AG08395 (cell line): ENCODE results near the gene CAMK2B.

Experiments used
- DNase-seq: peaks from one replicate; pipeline ENCODE4 v3.0.0; 2012; ENCODE audit warnings: mixed read lengths, low spot score

The CAMK2B gene

DNA sequence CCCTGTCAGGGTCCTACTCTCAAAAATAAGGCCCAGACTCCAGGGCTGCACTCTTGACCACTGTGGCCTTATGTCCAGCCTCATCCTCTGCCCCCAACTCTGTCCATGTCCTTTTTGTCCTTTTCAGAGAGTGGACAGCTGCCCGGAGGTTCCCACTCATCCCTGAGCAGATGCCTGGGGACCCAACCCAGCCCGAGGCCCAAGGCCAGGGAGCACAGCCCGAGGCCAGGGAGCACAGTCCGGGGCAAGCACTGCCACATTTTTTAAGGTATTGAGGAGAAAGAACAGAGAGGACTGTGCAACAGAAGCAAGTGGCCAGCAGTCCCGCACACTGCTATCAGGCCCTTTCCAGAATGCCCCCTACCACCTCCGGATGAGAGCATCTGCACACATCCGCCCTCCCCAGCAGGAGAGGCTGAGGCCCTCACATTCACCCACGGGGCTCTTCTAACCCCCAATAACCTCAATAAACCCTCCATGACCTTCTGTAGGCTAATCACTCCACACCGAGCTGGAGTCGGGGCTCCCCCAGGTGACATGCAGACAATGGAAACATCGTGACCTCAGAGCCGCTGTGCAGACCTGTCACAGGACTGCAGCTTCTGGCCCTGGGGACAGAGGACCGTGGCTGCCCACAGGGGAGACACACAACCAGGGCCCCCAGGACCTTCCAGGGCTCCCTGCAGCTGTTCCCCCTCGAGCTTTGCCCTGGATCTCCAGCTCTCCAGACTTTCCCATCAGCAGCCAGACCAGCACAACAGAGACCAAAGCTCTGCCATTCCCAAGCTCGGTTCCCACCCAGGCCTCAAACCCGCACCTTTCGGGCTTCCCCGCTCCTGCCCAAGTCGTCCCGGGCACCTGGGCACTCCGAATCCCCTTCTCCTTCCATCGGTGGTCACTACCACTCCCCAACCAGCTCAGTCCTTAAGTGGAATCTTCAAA lies 51.4 kb downstream of the CAMK2B start:
- DNase-seq: no peak

DNA sequence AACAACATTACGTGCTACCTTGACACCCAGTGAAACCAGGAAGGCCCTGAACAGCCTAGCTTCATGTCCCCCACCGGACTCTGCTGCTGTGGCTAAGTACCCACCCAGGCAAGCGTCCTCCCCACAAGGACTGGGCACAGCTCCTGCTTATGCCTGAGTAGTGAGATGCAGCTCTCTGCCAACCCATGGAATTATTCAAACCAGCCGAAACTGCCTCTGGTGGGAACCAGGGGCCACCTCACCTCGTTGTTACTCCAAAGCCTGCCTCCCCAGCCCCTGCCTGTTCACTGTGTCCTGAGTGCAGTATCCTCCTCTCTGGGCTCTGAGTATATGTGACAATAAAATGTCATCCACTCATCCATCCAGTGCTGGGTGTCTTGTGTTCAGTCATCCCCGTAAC lies 52.4 kb downstream of the CAMK2B start:
- no peak for DNase-seq

DNA sequence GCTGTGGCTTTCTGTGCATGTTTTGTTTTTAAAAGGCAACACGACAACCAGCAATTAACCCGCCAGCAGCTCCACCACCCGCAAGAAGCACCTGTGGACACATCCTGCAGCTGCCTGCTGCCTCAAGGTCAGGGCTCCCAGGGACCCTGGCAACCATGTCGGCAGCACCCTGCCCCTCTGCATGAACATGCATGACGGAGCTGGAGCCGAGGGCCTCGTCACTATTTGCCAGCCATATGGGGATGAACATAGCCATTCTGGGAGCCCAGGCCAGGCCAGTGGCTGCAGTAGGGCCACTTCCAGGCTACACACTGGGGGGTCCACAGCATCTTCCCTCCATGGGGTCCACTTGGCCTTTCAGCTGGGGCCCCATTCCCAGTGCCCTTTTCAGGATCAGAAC lies 52.9 kb downstream of the CAMK2B start:
- no peak for DNase-seq

DNA sequence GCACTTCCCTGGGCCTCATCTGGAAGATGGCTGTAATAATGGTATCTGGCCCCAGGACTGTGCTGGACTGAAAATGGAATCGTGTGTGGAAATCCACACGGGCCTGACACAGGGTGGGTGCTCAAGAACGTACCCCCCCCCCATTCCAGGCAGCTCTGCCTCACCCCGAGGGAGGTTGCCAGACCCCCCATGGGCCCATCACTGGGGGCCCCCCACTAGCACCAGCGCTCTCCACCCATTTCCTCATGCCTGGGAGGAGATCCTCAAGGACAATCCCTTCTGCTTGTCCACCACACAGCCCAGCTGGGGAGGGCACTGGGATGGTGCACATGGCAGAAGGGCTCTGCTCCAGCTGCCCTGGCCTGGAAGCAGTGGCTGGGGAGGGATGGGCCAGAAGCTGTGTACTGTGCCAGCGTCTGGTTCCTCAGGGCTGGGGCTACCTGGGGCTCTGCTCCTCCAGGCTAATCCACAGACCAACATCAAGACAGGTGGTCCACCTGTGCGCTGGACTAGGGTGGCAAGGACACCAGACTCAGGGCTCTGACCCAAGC lies 55.4 kb downstream of the CAMK2B start:
- DNase-seq: no peak

DNA sequence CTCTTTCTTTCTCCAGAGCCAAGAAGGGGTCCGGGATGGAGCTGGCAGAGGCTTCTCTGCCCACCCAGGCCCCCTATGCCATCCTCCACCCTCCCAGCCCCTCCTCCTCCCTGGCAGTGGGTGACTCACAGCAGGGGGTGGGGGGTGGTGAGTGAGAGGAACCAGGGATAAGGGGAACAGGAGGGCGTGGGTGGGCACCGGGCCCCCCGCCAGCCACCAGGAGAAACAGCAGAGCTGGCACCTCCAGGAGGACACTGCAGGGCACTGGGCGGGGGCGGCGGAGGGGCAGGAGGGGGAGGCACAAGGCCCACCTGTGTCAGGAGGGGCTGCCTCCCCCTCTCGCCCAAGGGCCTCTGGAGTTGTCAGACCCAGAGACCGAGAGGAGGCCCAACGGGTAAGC lies 56.0 kb downstream of the CAMK2B start:
- DNase-seq: no peak

DNA sequence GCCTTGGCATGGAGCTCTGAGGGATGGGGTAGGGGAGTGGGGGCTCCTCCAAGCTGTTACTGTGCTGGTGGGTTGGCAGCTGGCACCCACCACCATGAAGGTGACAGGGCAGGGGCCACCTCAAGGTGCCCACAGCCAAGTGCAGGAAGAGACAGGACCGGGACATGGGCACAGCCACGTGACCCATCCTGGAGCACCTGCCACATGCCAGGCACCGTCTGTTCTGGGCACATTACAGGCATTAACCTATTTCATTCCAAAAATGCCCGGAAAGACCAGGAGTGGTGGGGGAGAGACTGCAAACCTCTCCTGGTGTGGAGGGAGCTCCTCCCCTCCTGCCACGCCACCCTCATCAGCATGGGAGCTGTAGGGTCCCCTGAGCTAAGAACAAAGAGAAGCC lies 56.7 kb downstream of the CAMK2B start:
- DNase-seq: no peak

DNA sequence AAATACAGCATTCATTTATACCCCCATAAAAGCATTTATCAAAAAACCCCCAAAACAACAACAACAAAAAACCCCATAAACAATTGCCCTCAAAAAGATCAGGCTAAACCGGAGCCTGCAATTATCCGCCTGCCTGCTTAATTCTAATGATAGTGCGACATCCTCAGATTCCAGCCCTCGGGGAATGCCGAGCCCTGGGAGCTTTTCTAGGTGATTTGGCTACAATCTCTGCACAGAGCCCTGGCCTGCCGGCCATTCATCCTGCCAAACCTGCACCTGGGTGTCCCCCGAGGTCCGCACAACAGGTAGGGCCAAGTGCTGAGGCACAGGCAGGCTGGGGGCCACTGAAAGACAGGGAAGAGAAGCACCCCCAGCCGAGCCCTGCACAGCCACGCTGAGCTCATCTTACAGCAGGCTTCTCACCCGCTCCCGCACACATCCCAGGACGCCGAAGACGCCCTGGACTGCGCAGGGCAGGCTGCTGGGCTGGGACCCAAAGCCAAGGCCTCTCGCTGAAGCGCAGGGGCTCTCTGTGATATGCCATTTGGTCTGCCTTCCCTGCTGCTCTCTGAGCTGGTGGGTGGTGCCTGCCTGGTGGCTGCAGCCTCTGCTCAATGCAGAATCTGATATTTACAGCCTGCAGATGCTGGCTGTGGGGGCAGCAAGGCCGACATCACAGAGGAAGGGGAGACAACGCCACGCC lies 57.5 kb downstream of the CAMK2B start:
- no peak for DNase-seq

DNA sequence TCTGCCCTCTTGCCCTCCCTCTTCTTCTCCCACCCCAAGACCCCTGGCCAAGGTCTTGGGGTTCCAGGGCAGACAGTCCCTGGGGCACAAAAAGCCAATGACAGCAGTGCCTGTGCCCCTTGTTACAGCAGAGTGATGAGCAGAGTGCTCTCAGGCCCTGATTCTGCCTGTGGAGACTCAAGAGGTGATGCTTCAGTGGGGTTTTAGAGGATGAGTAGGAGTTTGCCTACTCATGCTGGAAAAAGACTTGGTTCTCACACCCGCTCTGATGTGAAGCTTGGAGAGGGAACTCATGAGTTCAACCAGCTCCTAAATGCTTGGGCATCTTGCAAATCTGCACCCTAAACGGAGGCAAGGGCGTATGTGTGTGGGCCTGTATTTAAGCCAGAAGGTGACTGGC lies 58.2 kb downstream of the CAMK2B start:
- no peak for DNase-seq

DNA sequence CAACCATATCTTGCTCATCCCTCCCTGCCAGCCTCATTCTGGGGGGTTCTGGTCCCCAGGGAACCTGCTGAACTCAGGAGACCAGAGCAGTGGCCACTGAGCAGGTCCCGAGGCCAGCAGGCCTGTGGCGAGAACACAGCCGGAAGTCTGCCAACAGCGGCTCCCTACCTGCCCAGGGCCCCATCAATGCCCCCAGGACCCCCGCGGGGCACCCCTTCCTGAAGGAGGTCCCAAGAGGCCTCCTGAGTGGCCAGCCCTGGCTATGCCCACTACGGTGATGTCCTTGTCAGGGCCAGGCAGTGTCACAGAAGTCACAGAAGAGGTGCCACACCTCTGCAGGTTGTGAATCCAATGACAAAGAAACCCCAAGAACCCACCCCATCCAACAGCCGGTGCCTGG lies 58.9 kb downstream of the CAMK2B start:
- no peak for DNase-seq

DNA sequence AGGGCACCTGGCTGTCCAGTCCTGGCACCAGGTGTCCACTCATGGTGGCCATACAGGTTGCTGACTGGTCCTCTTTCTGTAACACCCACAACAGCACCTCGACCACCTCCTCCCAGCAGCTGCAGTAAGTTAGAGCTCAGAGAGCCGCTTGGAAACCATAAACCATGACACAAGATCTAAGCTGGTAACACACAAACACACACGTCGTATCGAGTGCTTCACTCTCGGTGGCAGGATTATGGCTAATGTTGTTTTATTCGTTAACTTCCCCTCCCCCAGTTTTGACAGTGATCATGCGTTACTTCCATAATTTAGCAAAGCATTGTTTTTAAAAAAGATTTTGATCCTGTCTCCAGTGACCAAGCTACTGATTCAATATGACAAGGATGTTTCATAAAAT lies 59.7 kb downstream of the CAMK2B start:
- DNase-seq: no peak

DNA sequence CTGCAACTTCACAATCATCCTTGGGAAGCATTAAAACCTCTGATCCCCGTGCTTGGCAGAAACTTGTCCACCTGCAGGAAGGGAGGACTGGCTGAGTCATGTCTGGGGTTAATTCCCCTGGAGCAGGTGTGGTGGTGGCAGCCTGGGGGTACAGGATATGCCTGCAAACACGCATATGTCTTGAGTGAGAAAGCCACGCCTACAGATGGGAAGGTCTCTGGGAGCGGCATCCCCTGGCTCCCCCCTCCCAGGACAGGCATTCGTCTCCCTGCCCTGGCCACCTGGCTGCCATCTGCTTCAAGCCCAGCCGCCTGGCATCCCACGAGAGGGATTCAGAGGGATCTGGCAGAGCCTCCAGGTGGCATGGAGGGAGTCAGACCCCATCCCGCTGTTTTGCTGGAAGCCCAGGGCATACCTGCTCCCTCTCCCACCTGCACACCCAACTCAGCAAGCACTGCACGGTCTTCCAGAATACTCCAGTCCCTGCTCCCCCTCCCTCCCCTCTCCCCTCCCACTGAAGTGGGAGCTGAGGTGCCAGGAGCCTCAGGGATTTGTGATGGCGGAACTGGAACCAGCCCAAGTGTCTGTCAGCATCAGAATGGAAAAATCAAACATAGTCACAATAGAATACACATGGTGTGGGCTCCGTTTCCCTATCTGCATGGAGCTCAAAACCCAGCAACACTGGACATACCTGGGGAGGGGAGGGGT lies 61.0 kb downstream of the CAMK2B start:
- DNase-seq: no peak

DNA sequence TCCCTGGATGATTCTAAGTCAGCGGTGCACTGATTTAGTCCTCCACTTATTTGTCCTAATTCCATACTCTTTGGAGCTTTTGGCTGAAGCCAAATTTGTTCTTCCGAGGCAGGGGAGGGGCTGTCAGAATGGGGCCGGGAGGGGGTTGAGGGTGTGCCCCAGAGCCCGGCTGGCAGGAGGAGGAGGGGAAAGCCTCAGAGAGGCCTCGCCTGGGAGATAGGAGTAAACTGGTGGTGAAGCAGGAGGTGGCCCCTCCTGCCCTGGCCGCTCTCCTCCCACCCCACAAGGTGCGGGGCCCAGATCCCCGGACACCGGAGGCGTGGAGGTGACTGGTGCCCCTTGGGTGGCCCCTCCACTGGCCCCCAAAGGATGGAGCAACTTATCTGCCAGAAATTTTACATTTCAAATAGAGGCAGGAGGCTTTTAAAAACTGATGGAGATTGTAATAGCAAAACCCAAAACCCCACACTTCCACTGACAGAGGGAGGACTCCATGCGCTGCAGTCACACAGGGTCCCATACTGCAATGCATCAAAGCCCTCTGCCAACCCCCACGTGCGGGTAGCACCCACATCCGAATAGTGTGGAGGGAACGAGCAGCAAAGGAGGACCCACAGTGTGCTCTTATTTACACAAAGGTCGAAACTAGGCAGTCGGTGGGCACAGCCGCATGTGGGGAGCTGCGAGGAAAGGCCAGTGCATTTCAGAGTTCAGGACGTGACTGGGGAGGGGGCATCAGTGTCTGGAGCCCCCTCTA lies 61.9 kb downstream of the CAMK2B start:
- no peak for DNase-seq

DNA sequence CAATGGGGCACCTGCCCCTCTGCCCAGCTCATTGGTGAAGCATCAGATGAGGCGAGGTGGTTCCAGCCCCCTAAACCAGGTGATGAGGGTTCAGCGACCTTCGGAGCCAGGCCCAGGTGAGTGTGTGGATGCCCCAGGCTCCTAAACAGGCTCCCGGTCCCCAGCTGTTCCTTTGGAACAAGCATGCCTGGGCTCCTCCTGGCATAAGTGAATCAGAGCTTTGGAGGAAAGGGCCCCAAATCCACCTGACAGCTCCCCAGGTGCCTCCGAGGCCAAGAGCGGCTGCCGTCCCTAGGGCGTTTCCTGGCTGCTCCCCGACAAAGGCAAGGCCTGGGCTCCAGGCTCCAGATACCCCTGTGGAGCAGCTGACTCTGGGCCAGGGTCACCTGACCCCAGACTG lies 63.4 kb downstream of the CAMK2B start:
- no peak for DNase-seq

DNA sequence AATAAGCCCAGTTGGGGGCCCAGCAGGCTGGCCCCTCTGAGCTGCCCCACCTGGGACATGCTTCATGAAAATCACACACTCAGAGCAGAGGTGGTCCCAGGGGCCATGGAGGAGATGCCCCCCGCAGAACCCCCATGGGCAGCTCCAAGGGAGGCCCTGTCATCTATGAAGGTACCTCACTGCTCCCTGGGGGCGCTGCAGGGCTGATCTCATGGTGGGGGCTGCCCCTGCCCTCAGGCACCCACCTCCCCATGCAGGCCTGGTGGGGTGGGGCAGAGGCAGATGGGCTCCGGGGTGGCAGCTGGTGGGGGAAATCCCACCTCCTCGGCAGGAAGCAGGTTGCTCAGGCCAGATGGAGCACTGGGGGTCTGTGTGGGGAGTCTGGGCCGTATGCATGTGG lies 64.2 kb downstream of the CAMK2B start:
- no peak for DNase-seq

DNA sequence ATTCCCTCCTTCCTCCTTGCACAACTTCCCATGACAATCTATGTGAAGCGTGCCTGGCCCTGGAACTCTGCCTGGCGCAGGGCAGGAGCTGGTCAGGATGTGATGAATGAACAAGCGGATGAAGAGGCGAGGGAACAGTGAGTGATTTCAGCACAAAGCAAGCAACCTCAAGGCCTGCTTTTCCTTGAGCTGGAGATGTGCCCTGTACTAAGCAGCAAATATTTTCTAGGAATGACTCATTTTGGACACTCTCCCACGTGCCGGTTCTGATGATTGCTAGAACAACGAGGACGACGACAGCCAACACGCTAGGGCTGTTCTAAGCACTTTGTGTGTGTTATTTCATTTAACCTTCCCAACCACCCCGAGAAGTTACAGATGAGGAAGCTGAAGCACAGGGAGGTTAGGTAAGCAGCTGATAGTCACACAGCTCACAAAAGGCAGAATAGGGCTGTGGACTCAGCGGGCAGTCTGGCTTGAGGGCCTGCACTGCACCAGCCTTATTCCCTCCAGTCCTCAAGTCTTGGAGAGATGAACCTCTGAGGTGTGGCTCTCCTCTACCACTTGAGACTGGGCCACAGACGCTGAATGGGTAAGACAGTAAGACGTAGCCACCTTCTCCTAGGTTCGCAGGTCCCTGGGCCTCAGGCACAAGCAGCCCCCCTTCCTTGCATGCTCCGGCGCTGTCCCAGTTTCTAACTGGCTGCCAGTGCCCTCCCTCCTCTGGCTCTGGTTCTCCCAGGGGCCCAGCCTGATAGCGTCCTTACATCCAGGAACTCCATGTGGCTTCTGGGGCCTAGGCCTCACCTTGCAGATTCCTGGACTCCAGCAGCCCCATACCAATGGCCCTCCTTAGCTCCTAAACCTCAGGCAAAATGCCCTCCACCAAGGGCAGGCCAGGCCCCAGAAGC lies 65.6 kb downstream of the CAMK2B start:
- peak; percentile 94 for DNase-seq

DNA sequence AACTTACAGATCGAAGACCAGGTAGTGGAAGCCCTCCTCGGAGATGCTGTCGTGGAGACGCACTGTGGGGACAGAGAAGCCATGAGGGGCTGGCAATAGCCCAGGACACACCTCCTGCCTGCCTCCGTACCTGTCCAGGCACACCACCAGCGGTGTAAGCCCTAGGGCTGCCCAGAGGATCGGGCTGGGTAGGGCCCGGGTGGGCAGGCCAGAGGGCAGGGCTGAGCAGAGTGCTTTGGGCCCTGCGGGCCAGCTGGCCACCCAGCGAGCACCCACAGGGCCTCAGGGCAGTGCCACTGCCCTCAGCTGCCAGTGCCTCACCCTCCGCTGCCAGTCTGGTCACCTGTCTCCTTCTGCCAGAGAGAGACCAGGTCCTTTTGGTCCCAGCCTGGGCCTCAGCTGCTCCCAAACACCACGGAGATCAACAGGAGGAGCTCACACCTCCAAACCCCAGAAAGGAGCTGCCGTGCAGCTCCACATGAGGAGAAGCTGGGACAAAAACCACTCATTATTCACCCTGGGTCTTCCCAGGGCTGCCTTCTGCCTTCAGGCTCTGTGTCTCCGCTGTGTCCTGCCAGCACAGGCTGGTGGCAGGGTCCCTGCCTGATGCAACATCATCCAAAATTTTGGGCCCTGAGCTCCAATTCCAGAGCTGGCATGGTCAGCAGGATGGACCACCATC lies 66.4 kb downstream of the CAMK2B start:
- no peak for DNase-seq

DNA sequence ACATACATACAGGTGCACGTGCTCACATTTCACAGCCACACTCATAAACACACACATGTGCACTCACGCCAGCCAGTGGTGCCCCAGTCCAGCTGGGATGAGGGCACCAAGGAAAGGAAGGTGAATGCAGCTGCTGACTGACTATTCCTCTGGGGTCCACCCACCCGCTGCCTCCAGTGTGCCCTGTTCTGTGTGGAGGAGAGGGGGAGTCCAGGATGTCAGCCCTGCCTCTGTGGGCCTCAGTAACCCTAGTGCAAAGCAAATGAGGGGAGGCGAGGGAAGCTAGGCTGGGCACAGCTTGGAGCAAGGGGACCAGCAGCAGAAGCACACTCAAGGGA lies 67.0 kb downstream of the CAMK2B start:
- DNase-seq: no peak

DNA sequence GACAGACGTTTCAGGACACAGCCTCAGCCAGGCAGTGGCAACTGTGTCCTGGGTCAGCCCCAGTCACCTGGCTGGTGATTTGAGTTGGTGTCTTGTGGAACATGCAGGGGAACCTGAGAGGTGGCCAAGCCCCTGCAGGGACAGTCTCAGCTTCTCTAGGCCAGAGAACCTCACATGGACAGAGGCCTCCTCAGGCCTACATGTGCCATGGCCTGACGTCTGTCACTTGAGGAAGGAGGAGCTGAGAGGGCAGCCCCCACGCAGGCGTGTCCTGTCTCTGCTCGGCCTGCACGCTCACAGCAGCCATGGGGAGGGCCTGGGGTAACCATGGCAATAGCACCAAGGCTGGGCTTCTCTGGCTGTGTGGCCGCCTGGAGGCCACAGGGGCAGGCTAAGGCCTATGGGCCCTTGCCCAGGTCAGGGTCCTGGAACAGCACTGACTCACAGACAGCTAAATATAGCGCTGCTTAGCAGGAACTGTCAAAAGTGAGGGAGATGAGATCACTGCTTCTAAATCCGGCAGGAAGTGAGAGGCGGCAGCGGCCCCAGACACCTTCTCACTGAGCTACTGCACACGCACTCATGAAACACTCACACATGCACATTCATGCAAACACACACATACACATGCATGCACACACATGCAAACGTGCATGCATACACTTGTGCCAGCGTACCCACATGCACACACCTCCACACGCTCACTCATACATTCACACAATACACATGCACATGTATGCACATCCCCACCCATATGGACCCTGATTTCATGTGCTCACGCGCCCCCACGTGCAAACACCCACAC lies 67.6 kb downstream of the CAMK2B start:
- DNase-seq: peak; percentile 82

DNA sequence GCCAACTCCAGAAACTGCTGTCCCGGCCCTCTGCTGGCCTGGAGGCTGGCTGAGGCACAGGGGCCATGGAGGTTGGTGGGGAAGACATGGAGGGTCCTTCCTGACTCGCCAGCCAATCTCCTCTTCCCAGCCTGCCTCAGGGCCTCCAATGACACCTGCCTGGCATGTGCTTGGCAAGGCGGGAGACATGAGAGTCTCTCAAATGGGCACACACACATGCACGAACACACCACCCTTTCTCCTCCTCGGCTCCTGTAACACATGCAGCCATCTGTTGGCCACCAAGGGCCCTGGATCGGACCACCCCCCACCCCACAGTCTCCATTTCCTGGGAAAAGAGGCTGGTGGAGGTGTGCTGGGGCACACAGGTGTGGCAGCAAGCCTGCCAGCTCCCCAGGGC lies 68.2 kb downstream of the CAMK2B start:
- no peak for DNase-seq
